NCI-H2171 treated with DMSO at 0.1 percent for 48 hours (cell line): ENCODE measurements around the gene ADIPOR1.

ENCODE experiments used
- DNase-seq: peaks from one replicate; lab custom pipeline; 2025; lab: John Stamatoyannopoulos, UW

ADIPOR1 gene

GRCh38 chr1:202968895-202969295, 10.8 kb upstream of the ADIPOR1 start:
- peak; percentile 29 for DNase-seq

- DNase-seq, result no peak
Measured at GRCh38 chr1:202968351-202968750, 10.2 kb upstream of the ADIPOR1 start.

GRCh38 chr1:202967684-202968281, 9.7 kb upstream of the ADIPOR1 start:
- peak; percentile 20 for DNase-seq

- DNase-seq, result no peak
Measured at GRCh38 chr1:202966006-202966898, 8.1 kb upstream of the ADIPOR1 start.

GRCh38 chr1:202965422-202965821, 7.3 kb upstream of the ADIPOR1 start:
- DNase-seq, result no peak

GRCh38 chr1:202964791-202965410, 6.8 kb upstream of the ADIPOR1 start:
- peak; percentile 92 for DNase-seq

- peak; percentile 71 for DNase-seq
Measured at GRCh38 chr1:202961220-202961880, 3.2 kb upstream of the ADIPOR1 start.

- DNase-seq, result peak; percentile 62
Measured at GRCh38 chr1:202959276-202959620, 1.1 kb upstream of the ADIPOR1 start.

- peak; percentile 44 for DNase-seq
Measured at GRCh38 chr1:202958544-202959275, 598 bp upstream of the ADIPOR1 start.

- DNase-seq, result no peak
Measured at GRCh38 chr1:202956969-202957368, 1.1 kb downstream of the ADIPOR1 start.

- no peak for DNase-seq
Measured at GRCh38 chr1:202954057-202954745, 3.9 kb downstream of the ADIPOR1 start.

GRCh38 chr1:202953392-202953791, 4.7 kb downstream of the ADIPOR1 start:
- DNase-seq, result no peak

GRCh38 chr1:202952818-202953217, 5.3 kb downstream of the ADIPOR1 start:
- DNase-seq, result no peak

- no peak for DNase-seq
Measured at GRCh38 chr1:202952099-202952498, 6.0 kb downstream of the ADIPOR1 start.

GRCh38 chr1:202951437-202951836, 6.7 kb downstream of the ADIPOR1 start:
- DNase-seq, result no peak

- no peak for DNase-seq
Measured at GRCh38 chr1:202945483-202945882, 12.6 kb downstream of the ADIPOR1 start.

- DNase-seq, result no peak
Measured at GRCh38 chr1:202944438-202944921, 13.6 kb downstream of the ADIPOR1 start.

- no peak for DNase-seq
Measured at GRCh38 chr1:202942426-202942825, 15.7 kb downstream of the ADIPOR1 start.

- DNase-seq, result no peak
Measured at GRCh38 chr1:202941372-202941771, 16.7 kb downstream of the ADIPOR1 start.

- DNase-seq, result no peak
Measured at GRCh38 chr1:202940561-202940960, 17.6 kb downstream of the ADIPOR1 start.

- DNase-seq, result no peak
Measured at GRCh38 chr1:202938287-202938925, 19.7 kb downstream of the ADIPOR1 start.
